ENCODE data around the gene GLT8D2.
"Not testable (repeated sequence)": the region's sequence is repeated elsewhere in the genome, so short reads cannot be mapped to it uniquely, and the experiment has no call there.

The GLT8D2 gene

GRCh38 chr12:104026841-104027599, 23.0 kb downstream of the GLT8D2 start:
- Histone ChIP-seq H3K9me3 (peaks cover 8% of the 10 kb centered on the region), H3K4me3 (no peak overlapping the region), H4K20me1 (no peaks in the 10 kb centered on the region), H3K9ac (no peak overlapping the region), H3K4me1 (no peaks in the 10 kb centered on the region), H3K27me3 (no peaks in the 10 kb centered on the region), H3K36me3 (no peaks in the 10 kb centered on the region), H3K27ac (no peak overlapping the region), H3K4me2 (no peak overlapping the region)
- no peak for TF ChIP-seq Cebpa-rat (IDR thresholded peaks at IDR 0.05)

GRCh38 chr12:104025771-104026170, 24.2 kb downstream of the GLT8D2 start:
- no peak for TF ChIP-seq Cebpa-rat (IDR thresholded peaks at IDR 0.05)
- H3K27me3 ChIP-seq, result no peaks in the 10 kb centered on the region
- no peaks in the 10 kb centered on the region for H3K4me1 ChIP-seq
- no peak overlapping the region for H3K4me2 ChIP-seq
- H3K27ac ChIP-seq, result no peak overlapping the region
- no peaks in the 10 kb centered on the region for H3K36me3 ChIP-seq
- no peak overlapping the region for H3K4me3 ChIP-seq
- no peak overlapping the region for H3K9ac ChIP-seq
- no peaks in the 10 kb centered on the region for H4K20me1 ChIP-seq
- peaks cover 8% of the 10 kb centered on the region for H3K9me3 ChIP-seq

GRCh38 chr12:104024348-104024747, 25.6 kb downstream of the GLT8D2 start:
- Histone ChIP-seq H3K4me1 (no peaks in the 10 kb centered on the region), H4K20me1 (no peaks in the 10 kb centered on the region), H3K36me3 (no peaks in the 10 kb centered on the region), H3K9me3 (peaks cover 8% of the 10 kb centered on the region), H3K9ac (no peak overlapping the region), H3K27me3 (no peaks in the 10 kb centered on the region), H3K27ac (no peak overlapping the region), H3K4me2 (no peak overlapping the region), H3K4me3 (no peak overlapping the region)
- no peak for TF ChIP-seq Cebpa-rat (IDR thresholded peaks at IDR 0.05)

GRCh38 chr12:104023710-104024109, 26.3 kb downstream of the GLT8D2 start:
- no peak for TF ChIP-seq Cebpa-rat (IDR thresholded peaks at IDR 0.05)
- Histone ChIP-seq H3K9ac (no peak overlapping the region), H3K4me3 (no peak overlapping the region), H4K20me1 (no peaks in the 10 kb centered on the region), H3K27me3 (no peaks in the 10 kb centered on the region), H3K36me3 (no peaks in the 10 kb centered on the region), H3K4me2 (no peak overlapping the region), H3K4me1 (no peaks in the 10 kb centered on the region), H3K27ac (no peak overlapping the region), H3K9me3 (peaks cover 8% of the 10 kb centered on the region)

- Histone ChIP-seq H3K36me3 (no peaks in the 10 kb centered on the region), H3K4me1 (no peaks in the 10 kb centered on the region), H3K9ac (no peak overlapping the region), H3K4me3 (no peak overlapping the region), H4K20me1 (no peaks in the 10 kb centered on the region), H3K4me2 (no peak overlapping the region), H3K27ac (no peak overlapping the region), H3K9me3 (peaks cover 8% of the 10 kb centered on the region), H3K27me3 (no peaks in the 10 kb centered on the region)
- TF ChIP-seq Cebpa-rat (IDR thresholded peaks at IDR 0.05), result no peak
These were observed 27.2 kb downstream of the GLT8D2 start for GRCh38 chr12:104022786-104023185.

GRCh38 chr12:104021862-104022261, 28.1 kb downstream of the GLT8D2 start:
- not testable (repeated sequence) for H3K27ac ChIP-seq, H4K20me1 ChIP-seq, H3K36me3 ChIP-seq, H3K4me2 ChIP-seq, H3K27me3 ChIP-seq, H3K9me3 ChIP-seq, H3K4me1 ChIP-seq, H3K4me3 ChIP-seq, H3K9ac ChIP-seq

GRCh38 chr12:104012331-104012730, 37.7 kb downstream of the GLT8D2 start:
- H3K27ac ChIP-seq, result no peak overlapping the region
- no peaks in the 10 kb centered on the region for H3K36me3 ChIP-seq
- H3K4me1 ChIP-seq, result no peaks in the 10 kb centered on the region
- no peaks in the 10 kb centered on the region for H4K20me1 ChIP-seq
- peaks cover 13% of the 10 kb centered on the region for H3K9me3 ChIP-seq
- H3K4me2 ChIP-seq, result no peak overlapping the region
- no peak overlapping the region for H3K9ac ChIP-seq
- H3K27me3 ChIP-seq, result no peaks in the 10 kb centered on the region
- no peak for TF ChIP-seq Cebpa-rat (IDR thresholded peaks at IDR 0.05)
- H3K4me3 ChIP-seq, result no peak overlapping the region

GRCh38 chr12:104011253-104011652, 38.7 kb downstream of the GLT8D2 start:
- H3K27me3 ChIP-seq, result no peaks in the 10 kb centered on the region
- no peak overlapping the region for H3K27ac ChIP-seq
- H3K4me3 ChIP-seq, result no peak overlapping the region
- H3K4me2 ChIP-seq, result no peak overlapping the region
- H3K9ac ChIP-seq, result no peak overlapping the region
- no peaks in the 10 kb centered on the region for H4K20me1 ChIP-seq
- TF ChIP-seq Cebpa-rat (IDR thresholded peaks at IDR 0.05), result no peak
- no peaks in the 10 kb centered on the region for H3K4me1 ChIP-seq
- H3K36me3 ChIP-seq, result no peaks in the 10 kb centered on the region
- peaks cover 13% of the 10 kb centered on the region for H3K9me3 ChIP-seq

- Histone ChIP-seq H3K4me1 (no peaks in the 10 kb centered on the region), H4K20me1 (no peaks in the 10 kb centered on the region), H3K27me3 (no peaks in the 10 kb centered on the region), H3K4me2 (no peak overlapping the region), H3K4me3 (no peak overlapping the region), H3K9me3 (peaks cover 13% of the 10 kb centered on the region), H3K36me3 (no peaks in the 10 kb centered on the region), H3K27ac (no peak overlapping the region), H3K9ac (no peak overlapping the region)
- no peak for TF ChIP-seq Cebpa-rat (IDR thresholded peaks at IDR 0.05)
These were observed 39.3 kb downstream of the GLT8D2 start for GRCh38 chr12:104010606-104011169.

GRCh38 chr12:104010121-104010520, 39.9 kb downstream of the GLT8D2 start:
- Histone ChIP-seq H3K27ac (no peak overlapping the region), H3K36me3 (no peaks in the 10 kb centered on the region)

More at GRCh38 chr12:104010121-104010520, 39.9 kb downstream of the GLT8D2 start:
- Histone ChIP-seq H3K4me3 (no peak overlapping the region), H4K20me1 (no peaks in the 10 kb centered on the region), H3K4me2 (no peak overlapping the region), H3K4me1 (no peaks in the 10 kb centered on the region), H3K9me3 (peaks cover 13% of the 10 kb centered on the region), H3K9ac (no peak overlapping the region), H3K27me3 (no peaks in the 10 kb centered on the region)
- TF ChIP-seq Cebpa-rat (IDR thresholded peaks at IDR 0.05), result no peak

Measured in BLaER1 (cell line).